K562 (cell line): ENCODE data around the gene PRDM16. TPM values are rescaled to one million over a fixed set of nuclear protein-coding genes. Genes with fewer than 3 reads are reported as not detected.
A peak's percentile ranks its signal among the peaks of the same experiment; 100 is the strongest.

ENCODE experiments used
- ARID1B ChIP-seq: fragments of 450-650 bp; IDR thresholded peaks from 2 replicates; pipeline ENCODE4 v1.6.1; 2016; ENCODE audit warnings: antibody characterized with exemption, mild to moderate bottlenecking, inconsistent platforms
- EP300 ChIP-seq: IDR thresholded peaks from 2 replicates; pipeline ENCODE4 v1.6.1; 2012; ENCODE audit warnings: low read length, improper control_type of control experiment
- IRF9 ChIP-seq: fragments of 450-650 bp; IDR thresholded peaks from 2 replicates; pipeline ENCODE4 v1.6.1; 2016; ENCODE audit warnings: missing biosample characterization, missing genetic modification characterization
- MEF2D ChIP-seq: conservative IDR thresholded peaks from 2 replicates; pipeline ENCODE4 v1.6.1; 2016; ENCODE audit warnings: low read depth, missing genetic modification characterization, missing compliant biosample characterization
- OTX1 ChIP-seq: fragments of 450-650 bp; formaldehyde crosslinking; IDR thresholded peaks from 2 replicates; pipeline ENCODE4 v1.4.0; 2022; ENCODE audit warnings: mild to moderate bottlenecking
- RBM34 ChIP-seq: fragments of 200-400 bp; formaldehyde crosslinking; IDR thresholded peaks from 2 replicates; pipeline ENCODE4 v1.6.1; 2018; ENCODE audit warnings: low read length, borderline replicate concordance; ENCODE audit not compliant: insufficient read depth
- RNF2 ChIP-seq: sonication (generic); IDR thresholded peaks from 2 replicates; pipeline ENCODE4 v1.6.1; 2016
- SAFB ChIP-seq: fragments of 200-400 bp; formaldehyde crosslinking; IDR thresholded peaks from 2 replicates; pipeline ENCODE4 v1.6.1; 2017; ENCODE audit warnings: low read depth, low read length, borderline replicate concordance
- SMARCA5 ChIP-seq: fragments of 450-650 bp; IDR thresholded peaks from 2 replicates; pipeline ENCODE4 v1.6.1; 2016
- ZNF175 ChIP-seq: fragments of 200-800 bp; sonication (Bioruptor generic); IDR thresholded peaks from 2 replicates; pipeline ENCODE4 v1.6.1; 2016; ENCODE audit warnings: low read depth, mild to moderate bottlenecking, missing genetic modification characterization, missing compliant biosample characterization
- ZNF395 ChIP-seq: fragments of 200-800 bp; sonication (Bioruptor generic); IDR thresholded peaks from 2 replicates; pipeline ENCODE4 v1.6.1; 2017; ENCODE audit warnings: missing genetic modification characterization, missing compliant biosample characterization
- ZNF589 ChIP-seq: fragments of 200-800 bp; sonication (Bioruptor generic); IDR thresholded peaks from 2 replicates; pipeline ENCODE4 v1.6.1; 2016; ENCODE audit warnings: low read depth, missing genetic modification characterization, missing compliant biosample characterization
- polyA plus RNA-seq, 8 experiments: library from polyadenylated mRNA; depleted of rRNA in 4 of 8; stranded (reverse) in 5 of 8; unstranded in 3 of 8; fragments of >200 nt; fragmentation: Nextera tagmentation in 2 of 8; fragmentation: Illumina TruSeq in 1 of 8; extraction: Ambion mirVana in 2 of 8; extraction: Trizol in 1 of 8; gene quantifications; 2 replicates each; pipeline versions ENCODE4 v1.2.1 to v1.2.3, GENCODE V29; 2011 to 2014; ENCODE audit warnings: inconsistent platforms in 1 of 8, missing spikeins in 1 of 8
- total RNA-seq, 7 experiments: library from RNA; depleted of rRNA in 6 of 7; stranded (reverse); fragments of >200 nt in 6 of 7; fragmentation: Illumina TruSeq in 2 of 7; extraction: Trizol in 2 of 7; gene quantifications; 2 replicates each; pipeline versions ENCODE4 v1.2.1 to v1.2.3, GENCODE V29; 2011 to 2021; ENCODE audit warnings: low replicate concordance in 1 of 7
- TF ChIP-seq, protein P1 (sequence below): fragments of 450-650 bp; IDR thresholded peaks from 2 replicates; pipeline ENCODE4 v1.6.1; 2016; ENCODE audit warnings: mild to moderate bottlenecking, moderate library complexity

Gene PRDM16
- total and polyA plus RNA-seq, 9 of the 15 experiments (the other 6 are each of a cell fraction or from before 2014, with no cell fraction given), result 0.10 to 0.27 TPM; not detected in 7

DNA sequence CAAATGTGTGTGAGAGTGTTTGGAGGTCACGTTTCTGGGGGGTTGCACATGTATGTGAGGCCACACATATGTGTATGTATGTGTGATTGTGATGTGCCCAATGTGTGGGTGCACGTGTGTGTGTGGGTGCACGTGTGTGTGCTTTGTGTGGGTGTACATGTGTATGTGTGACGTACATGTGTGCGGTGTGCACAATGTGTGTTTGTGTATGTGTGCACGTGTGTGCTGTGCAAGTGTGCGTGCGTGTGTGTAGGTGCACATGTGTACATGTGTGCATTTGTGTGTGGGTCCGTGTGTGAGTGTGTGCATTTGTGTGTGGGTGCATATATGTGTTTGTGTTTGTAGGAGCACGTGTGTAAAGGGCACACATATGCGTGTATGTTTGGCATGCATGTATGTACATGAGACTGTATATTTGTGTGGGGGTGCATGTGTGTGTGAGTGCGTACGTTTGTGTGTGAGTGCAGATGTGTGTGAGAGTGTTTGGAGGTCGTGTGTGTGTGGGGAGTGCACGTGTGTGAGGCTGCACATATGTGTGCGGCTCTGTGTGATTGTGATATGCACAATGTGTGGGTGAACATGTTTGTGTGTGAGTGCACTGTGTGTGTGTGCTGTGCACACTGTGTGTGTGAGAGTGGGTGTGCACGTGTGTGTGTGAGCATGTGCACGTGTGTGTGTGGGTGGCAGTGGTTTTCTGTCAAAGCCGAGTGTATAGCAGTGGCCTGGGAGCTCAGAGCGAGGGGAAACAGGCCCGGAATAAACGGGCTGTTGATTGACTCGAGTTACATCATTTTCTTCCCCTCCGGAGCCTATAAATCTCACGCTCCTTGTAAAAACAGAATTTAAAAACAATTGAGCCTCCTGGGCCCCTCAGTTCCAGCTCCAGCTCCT, 252.8 kb downstream of the PRDM16 start (continued):
- TF ChIP-seq, protein P1, sequence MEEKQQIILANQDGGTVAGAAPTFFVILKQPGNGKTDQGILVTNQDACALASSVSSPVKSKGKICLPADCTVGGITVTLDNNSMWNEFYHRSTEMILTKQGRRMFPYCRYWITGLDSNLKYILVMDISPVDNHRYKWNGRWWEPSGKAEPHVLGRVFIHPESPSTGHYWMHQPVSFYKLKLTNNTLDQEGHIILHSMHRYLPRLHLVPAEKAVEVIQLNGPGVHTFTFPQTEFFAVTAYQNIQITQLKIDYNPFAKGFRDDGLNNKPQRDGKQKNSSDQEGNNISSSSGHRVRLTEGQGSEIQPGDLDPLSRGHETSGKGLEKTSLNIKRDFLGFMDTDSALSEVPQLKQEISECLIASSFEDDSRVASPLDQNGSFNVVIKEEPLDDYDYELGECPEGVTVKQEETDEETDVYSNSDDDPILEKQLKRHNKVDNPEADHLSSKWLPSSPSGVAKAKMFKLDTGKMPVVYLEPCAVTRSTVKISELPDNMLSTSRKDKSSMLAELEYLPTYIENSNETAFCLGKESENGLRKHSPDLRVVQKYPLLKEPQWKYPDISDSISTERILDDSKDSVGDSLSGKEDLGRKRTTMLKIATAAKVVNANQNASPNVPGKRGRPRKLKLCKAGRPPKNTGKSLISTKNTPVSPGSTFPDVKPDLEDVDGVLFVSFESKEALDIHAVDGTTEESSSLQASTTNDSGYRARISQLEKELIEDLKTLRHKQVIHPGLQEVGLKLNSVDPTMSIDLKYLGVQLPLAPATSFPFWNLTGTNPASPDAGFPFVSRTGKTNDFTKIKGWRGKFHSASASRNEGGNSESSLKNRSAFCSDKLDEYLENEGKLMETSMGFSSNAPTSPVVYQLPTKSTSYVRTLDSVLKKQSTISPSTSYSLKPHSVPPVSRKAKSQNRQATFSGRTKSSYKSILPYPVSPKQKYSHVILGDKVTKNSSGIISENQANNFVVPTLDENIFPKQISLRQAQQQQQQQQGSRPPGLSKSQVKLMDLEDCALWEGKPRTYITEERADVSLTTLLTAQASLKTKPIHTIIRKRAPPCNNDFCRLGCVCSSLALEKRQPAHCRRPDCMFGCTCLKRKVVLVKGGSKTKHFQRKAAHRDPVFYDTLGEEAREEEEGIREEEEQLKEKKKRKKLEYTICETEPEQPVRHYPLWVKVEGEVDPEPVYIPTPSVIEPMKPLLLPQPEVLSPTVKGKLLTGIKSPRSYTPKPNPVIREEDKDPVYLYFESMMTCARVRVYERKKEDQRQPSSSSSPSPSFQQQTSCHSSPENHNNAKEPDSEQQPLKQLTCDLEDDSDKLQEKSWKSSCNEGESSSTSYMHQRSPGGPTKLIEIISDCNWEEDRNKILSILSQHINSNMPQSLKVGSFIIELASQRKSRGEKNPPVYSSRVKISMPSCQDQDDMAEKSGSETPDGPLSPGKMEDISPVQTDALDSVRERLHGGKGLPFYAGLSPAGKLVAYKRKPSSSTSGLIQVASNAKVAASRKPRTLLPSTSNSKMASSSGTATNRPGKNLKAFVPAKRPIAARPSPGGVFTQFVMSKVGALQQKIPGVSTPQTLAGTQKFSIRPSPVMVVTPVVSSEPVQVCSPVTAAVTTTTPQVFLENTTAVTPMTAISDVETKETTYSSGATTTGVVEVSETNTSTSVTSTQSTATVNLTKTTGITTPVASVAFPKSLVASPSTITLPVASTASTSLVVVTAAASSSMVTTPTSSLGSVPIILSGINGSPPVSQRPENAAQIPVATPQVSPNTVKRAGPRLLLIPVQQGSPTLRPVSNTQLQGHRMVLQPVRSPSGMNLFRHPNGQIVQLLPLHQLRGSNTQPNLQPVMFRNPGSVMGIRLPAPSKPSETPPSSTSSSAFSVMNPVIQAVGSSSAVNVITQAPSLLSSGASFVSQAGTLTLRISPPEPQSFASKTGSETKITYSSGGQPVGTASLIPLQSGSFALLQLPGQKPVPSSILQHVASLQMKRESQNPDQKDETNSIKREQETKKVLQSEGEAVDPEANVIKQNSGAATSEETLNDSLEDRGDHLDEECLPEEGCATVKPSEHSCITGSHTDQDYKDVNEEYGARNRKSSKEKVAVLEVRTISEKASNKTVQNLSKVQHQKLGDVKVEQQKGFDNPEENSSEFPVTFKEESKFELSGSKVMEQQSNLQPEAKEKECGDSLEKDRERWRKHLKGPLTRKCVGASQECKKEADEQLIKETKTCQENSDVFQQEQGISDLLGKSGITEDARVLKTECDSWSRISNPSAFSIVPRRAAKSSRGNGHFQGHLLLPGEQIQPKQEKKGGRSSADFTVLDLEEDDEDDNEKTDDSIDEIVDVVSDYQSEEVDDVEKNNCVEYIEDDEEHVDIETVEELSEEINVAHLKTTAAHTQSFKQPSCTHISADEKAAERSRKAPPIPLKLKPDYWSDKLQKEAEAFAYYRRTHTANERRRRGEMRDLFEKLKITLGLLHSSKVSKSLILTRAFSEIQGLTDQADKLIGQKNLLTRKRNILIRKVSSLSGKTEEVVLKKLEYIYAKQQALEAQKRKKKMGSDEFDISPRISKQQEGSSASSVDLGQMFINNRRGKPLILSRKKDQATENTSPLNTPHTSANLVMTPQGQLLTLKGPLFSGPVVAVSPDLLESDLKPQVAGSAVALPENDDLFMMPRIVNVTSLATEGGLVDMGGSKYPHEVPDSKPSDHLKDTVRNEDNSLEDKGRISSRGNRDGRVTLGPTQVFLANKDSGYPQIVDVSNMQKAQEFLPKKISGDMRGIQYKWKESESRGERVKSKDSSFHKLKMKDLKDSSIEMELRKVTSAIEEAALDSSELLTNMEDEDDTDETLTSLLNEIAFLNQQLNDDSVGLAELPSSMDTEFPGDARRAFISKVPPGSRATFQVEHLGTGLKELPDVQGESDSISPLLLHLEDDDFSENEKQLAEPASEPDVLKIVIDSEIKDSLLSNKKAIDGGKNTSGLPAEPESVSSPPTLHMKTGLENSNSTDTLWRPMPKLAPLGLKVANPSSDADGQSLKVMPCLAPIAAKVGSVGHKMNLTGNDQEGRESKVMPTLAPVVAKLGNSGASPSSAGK, result peak; percentile 88
- TF ChIP-seq SMARCA5, result peak; percentile 31; the same call in 1 of the 2 replicates
- TF ChIP-seq SAFB, result no peak
- peak; percentile 28; the same call in 1 of the 2 replicates for TF ChIP-seq RNF2
- no peak for TF ChIP-seq IRF9 (tag)
- peak; percentile 45; the same call in 1 of the 2 replicates for TF ChIP-seq EP300
- TF ChIP-seq ZNF589 (CRISPR knock-in tag), result 0 out of 2 replicates have a peak, but pooled peaks have one; percentile 25
- peak; percentile 75; the same call in 1 of the 2 replicates for TF ChIP-seq ZNF395 (CRISPR knock-in tag)
- TF ChIP-seq RBM34, result no peak
- TF ChIP-seq OTX1 (CRISPR knock-in tag), result peak; percentile 75; the same call in 1 of the 2 replicates
- TF ChIP-seq MEF2D, result peak; percentile 61; the same call in 1 of the 2 replicates
- TF ChIP-seq ARID1B, result peak; percentile 16; the same call in 1 of the 2 replicates
- TF ChIP-seq ZNF175 (CRISPR knock-in tag), result peak; percentile 90; the same call in 1 of the 2 replicates
